Islet of Langerhans (tissue), 1 donor: Measurements from ENCODE around the gene OSGEPL1.
"Not testable (repeated sequence)": the region's sequence is repeated elsewhere in the genome, so short reads cannot be mapped to it uniquely, and the experiment has no call there.

Source experiments
- FAIRE-seq: peaks from one replicate; lab custom pipeline; 2011; peaks lifted over from hg19 to GRCh38; lab: Jason Lieb, UNC

The OSGEPL1 gene, protein sequence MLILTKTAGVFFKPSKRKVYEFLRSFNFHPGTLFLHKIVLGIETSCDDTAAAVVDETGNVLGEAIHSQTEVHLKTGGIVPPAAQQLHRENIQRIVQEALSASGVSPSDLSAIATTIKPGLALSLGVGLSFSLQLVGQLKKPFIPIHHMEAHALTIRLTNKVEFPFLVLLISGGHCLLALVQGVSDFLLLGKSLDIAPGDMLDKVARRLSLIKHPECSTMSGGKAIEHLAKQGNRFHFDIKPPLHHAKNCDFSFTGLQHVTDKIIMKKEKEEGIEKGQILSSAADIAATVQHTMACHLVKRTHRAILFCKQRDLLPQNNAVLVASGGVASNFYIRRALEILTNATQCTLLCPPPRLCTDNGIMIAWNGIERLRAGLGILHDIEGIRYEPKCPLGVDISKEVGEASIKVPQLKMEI

GRCh38 chr2:189762551-189763298 is at the start of gene OSGEPL1:
TSS of gene OSGEPL1 (minus strand) at chr2:189762792. CDS start at chr2:189761640, 1,152 bp downstream.
- peak; percentile 90 for FAIRE-seq

- no peak for FAIRE-seq
These were observed 40.8 kb upstream of the OSGEPL1 start for GRCh38 chr2:189803431-189803830.

GRCh38 chr2:189802396-189802912 is 39.9 kb upstream of the OSGEPL1 start:
- no peak for FAIRE-seq

DNA sequence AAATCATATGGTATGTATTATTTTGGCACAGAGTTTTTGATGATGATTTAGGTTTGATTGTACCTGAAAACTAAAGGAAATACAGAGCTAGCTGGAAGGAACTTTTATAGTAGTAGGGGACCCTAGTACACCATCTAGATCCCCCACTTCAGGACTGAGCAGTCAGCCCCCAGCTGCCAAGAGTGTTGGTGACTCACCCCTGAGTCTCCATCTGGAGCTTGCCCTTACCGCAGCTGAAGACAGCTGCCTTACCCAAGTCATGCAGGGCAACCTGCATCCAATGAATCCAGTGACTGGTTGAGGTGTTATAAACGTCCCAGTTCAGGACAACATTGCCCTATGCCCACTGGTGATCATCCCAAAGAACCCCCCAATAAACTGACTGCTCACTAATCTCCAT is 36.9 kb upstream of the OSGEPL1 start:
- FAIRE-seq, result no peak

GRCh38 chr2:189799030-189799331 is 36.4 kb upstream of the OSGEPL1 start:
- no peak for FAIRE-seq

- peak; percentile 91 for FAIRE-seq
These were observed 35.9 kb upstream of the OSGEPL1 start for GRCh38 chr2:189798312-189799029.

DNA sequence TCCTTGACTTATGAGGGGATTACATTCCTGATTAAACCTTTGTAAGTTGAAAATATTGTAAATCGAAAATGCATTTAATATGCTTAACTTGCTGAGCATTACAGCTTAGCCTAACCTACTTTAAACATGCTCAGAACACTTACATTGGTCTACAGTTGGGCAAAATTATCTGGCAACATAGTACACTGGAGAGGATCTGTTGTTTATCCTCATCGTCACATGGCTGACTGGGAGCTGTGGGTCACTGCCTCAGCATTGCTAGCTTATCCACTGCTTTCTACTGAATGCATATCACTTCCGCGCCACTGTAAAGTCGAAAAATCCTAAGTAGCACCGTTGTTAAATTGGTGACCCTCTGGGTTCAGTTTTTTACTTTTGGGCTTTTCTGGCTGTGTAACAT is 35.3 kb upstream of the OSGEPL1 start:
- no peak for FAIRE-seq

DNA sequence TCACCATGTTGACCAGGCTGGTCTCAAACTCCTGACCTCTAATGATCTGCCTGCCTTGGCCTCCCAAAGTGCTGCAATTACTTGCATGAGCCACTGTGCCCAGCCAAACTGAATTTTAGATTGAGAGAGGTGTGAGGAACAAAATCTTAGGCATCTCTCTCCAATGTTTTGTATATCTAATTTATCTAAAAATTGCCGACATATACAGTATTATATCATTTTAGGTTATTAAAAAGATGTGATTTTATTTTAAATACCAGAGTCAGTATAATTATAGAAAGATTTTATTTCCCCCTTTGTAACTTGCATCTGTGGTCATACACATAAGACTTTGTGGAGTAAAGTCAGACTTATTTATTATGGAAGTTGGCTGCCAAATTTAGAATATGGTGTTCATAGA is 31.7 kb upstream of the OSGEPL1 start:
- no peak for FAIRE-seq

DNA sequence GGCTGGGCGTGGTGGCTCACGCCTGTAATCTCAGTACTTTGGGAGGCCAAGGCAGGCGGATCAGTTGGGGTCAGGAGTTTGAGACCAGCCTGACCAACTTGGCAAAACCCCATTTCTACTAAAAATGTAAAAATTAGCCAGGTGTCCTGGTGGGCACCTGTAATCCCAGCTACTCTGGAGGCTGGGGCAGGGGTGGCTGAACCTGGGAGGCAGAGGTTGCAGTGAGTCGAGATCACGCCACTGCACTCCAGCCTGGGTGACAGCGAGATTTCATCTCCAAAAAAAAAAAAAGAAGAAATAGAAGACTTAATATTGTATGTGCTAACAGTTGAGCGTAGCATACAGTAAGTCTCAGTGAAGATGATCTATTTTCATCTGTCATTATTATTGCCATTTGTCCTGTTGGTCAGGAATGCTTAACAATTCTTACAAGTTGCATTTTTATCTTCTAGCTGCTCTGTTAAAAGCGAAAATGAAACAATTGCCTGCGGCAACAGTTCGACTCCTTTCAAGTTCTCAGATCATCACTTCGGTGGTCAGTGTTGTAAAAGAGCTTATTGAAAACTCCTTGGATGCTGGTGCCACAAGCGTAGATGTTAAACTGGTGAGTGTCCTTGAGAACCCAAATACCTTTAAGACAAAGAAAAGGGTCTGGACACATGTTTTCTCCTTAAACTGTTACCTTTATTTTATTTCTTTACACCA is 28.9 kb upstream of the OSGEPL1 start:
- FAIRE-seq, result no peak

DNA sequence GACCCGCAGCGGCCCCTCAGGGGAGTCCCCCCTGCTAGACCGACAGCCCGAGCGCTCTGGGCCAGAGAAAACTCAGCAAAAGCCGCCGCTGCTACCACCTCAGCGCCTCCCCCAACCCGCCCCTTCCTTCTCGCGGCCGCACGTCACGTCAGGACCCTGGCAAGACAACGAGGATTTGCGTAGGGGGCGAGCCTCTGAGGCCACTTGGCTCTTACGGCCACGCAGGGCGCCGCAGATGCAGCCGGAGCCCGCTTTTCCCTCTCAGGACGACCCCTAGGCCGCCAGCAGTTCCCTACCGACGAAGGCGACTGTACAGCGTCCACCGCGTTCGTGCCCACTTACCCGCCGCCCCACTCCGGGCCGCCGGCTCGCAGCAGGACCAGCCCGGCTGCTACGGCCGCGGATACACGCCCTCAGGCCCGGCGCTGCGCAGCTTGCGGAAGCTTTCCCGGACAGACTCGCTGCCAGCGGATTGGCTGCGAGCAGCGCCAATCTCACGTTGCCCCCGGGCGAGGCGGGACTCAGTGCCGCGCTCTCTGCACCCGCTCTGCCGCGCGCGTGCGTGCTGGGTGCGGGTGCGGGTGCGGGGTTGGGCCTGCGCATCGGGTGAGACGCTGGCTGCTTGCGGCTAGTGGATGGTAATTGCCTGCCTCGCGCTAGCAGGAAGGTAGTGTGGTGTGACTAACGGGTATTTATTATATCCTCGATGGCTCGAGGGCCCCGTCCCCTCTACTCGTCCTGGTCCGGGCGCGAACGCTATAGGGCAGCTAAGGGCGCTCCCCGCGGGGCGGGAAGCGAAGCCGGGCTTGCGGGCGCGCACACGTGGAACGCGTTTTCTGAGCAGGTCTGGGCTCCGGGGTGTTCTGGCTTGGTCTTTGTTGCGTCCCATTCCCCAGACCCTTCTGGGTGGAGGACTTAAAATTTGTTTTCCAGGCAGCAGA is 21.6 kb upstream of the OSGEPL1 start, which contains the start of the genes ORMDL1 and PMS1:
Gene ORMDL1 (minus strand): TSS at position 413 of the 941 bp plus-strand sequence. CDS start 1,744 bp downstream, outside the sequence.
Gene PMS1 (plus strand): TSS at position 524 of the 941 bp plus-strand sequence. CDS start 7,360 bp downstream, outside the sequence.
- no peak for FAIRE-seq

GRCh38 chr2:189783451-189783926 is 20.9 kb upstream of the OSGEPL1 start:
- FAIRE-seq, result no peak

DNA sequence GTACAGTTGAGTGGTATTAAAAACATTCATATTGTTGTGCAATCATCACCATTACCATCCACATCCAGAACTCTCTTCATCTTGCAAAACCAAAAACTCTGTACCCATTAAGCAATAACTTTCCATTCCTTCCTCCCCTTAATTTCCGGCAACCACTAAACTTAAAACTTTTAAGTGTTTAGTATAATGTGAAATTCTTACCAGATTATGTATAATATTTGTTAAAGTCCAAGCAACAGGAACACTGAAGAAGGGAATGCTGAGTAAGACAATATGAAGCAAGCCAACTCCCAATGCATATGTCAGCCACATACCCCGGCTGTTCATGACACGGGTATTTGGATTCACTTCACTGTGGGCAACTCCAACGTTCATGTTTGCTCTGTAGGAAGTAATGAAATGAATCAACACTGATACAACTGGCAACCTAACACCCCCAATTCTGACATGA is 19.7 kb upstream of the OSGEPL1 start:
- FAIRE-seq, result no peak

DNA sequence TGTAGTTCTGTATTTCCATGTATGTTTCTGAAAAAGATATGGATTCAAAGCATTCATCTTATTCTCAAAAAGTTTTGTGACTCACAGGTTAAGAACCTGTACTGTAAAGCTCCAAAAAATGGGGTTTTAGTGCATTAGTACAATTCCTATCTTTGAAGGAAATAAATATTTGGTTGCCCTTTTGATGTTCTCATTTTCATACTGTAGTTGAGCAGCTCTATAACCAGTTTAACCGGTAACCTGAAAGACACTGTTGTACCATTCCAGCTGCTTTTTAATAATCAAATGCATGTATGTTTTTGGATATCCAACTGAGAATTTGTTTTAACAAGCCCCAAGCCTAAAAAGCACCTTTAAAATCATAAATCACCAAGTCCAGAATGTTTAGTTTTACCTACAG is 9.6 kb upstream of the OSGEPL1 start:
- no peak for FAIRE-seq

- FAIRE-seq, result no peak
These were observed 8.2 kb upstream of the OSGEPL1 start for GRCh38 chr2:189770590-189771322.

- no peak for FAIRE-seq
These were observed 1.5 kb upstream of the OSGEPL1 start for GRCh38 chr2:189763908-189764661.

- FAIRE-seq, result no peak
These were observed 402 bp downstream of the OSGEPL1 start for GRCh38 chr2:189762229-189762550.

- not testable (repeated sequence) for FAIRE-seq
These were observed 2.4 kb downstream of the OSGEPL1 start for GRCh38 chr2:189760154-189760553.

GRCh38 chr2:189756311-189756952 is 6.2 kb downstream of the OSGEPL1 start:
- FAIRE-seq, result no peak
